ENCODE results near the gene CLDN9. TPM values are rescaled to one million over a fixed set of nuclear protein-coding genes. Genes with fewer than 3 reads are reported as not detected.
"Not testable (repeated sequence)": the region's sequence is repeated elsewhere in the genome, so short reads cannot be mapped to it uniquely, and the experiment has no call there.

CLDN9 gene
- total RNA-seq, 6 donors from 2014 or later, result 0.57 to 5.9 (median 1.1) TPM

DNA sequence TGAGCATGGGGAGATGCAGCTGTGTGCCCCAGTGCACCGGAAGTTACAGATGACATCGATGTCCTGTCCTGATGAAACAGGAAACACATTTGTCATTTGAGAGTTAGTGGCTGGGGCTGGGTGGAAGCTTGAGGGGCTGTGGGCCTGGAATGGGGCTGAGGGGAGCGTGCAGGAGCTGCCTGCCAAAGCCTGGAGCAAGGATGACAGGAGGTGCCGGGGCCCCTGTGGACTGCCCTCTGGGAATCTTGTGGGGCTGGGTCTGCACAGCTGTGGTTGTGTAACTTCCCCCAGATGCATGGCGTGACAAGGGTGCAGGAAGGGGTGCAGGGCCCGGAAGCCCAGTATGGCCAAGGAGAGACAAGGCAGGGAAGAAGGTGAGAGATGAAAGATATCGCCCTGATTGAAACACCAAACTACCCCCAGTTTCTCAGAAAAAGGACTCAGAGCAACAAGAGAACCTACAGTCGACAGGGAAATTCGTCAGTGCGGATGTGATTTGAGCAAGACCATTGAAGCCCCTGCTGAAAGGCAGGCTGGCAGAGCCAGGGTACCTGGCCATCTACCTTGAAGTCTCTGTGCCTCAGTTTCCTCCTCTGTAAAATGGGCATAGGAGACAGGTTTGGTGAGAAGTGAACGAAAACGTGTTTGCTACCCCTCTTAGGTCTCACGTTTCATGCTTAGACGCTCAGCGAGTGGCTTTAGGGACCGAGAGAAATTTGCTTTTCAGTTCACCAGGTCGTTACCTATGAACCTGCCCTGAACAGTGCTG, 42.4 kb downstream of the CLDN9 start:
- 63 to 72% methylated on average over 16 to 17 of the region's 17 CpGs for WGBS, 2 donors
- TF ChIP-seq, protein P1, sequence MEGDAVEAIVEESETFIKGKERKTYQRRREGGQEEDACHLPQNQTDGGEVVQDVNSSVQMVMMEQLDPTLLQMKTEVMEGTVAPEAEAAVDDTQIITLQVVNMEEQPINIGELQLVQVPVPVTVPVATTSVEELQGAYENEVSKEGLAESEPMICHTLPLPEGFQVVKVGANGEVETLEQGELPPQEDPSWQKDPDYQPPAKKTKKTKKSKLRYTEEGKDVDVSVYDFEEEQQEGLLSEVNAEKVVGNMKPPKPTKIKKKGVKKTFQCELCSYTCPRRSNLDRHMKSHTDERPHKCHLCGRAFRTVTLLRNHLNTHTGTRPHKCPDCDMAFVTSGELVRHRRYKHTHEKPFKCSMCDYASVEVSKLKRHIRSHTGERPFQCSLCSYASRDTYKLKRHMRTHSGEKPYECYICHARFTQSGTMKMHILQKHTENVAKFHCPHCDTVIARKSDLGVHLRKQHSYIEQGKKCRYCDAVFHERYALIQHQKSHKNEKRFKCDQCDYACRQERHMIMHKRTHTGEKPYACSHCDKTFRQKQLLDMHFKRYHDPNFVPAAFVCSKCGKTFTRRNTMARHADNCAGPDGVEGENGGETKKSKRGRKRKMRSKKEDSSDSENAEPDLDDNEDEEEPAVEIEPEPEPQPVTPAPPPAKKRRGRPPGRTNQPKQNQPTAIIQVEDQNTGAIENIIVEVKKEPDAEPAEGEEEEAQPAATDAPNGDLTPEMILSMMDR (IDR thresholded peaks at IDR 0.05), result no peak
- no peak for TF ChIP-seq POLR2AphosphoS5 (IDR thresholded peaks at IDR 0.05)
- Histone ChIP-seq H3K27me3 (no peaks in the 10 kb centered on the region), H3K36me3 (no peaks in the 10 kb centered on the region), H3K9me3 (no peaks in the 10 kb centered on the region), H3K27ac (peak overlapping the region in 3 of 4 donors; percentile 10 to 67 (median 61)), H3K4me3 (no peak overlapping the region), H3K4me1 (peaks cover 15 to 40% (median 24%) of the 10 kb centered on the region in 4 donors)
- DNase-seq, result peak in 1 of 2 donors; percentile 45
- ATAC-seq (ENCODE audit: low FRiP score in 2 of 2), result no peak

DNA sequence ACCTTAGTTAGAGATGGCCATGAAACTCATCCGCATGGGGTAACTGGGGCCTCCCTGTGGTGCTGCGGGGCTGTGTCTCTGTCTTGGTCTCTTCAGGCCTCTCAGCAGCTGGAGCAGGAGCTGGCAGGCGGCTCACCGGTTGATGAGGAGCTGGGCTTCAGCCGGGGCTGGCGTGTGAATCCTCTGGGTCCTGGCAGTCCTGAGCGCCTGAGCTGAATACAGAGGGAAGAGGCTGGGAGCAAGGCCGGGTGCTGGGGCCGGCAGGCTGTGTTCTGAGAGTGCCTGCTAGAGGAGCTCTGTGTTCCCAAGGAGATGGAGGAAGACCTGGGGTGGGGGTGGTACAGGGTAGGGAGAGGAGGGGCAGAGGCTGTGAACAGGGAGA, 43.0 kb downstream of the CLDN9 start:
- H3K27ac ChIP-seq, result peak overlapping the region in 3 of 4 donors; percentile 10 to 67 (median 61)
- DNase-seq, result not testable (repeated sequence)

DNA sequence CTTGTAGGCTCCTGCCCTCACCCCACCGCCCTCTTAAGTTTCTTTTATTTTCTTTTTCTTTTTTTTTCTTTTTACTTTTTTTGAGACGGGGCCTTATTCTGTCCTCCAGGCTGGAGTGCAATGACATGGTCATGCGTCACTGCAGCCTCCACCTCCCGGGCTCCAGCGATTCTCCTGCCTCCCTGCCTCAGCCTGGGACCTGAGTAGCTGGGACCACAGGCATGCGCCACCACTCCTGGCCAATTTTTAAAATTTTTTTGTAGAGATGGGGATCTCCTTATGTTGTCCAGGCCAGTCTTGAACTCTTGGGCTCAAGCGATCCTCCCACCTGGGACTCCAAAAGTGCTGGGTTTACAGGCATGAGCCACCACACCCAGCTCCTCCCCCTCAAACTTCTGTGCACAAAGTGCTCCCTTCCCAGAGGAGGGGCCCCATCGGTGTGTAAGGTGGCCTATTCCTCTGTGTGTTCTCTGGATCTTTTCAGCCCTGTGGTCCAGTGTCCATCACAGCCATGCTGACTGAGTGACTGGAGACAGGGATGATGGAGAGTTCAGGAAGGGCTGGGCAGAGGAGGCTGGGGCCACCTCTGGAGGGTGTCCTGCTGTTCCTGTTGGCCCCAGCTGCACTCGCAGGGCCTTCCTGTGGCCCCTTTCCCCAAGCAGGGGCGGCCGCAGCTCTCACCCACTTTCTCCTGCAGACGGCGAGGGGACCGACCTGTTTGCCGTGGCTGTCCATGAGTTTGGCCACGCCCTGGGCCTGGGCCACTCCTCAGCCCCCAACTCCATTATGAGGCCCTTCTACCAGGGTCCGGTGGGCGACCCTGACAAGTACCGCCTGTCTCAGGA, 43.8 kb downstream of the CLDN9 start:
- H3K4me1 ChIP-seq, result peaks cover 20 to 40% (median 27%) of the 10 kb centered on the region in 4 donors
- peak overlapping the region in 1 of 4 donors; percentile 67 for H3K27ac ChIP-seq
- ATAC-seq (ENCODE audit: low FRiP score in 2 of 2), result no peak

More for the DNA sequence above, 43.0 kb downstream of the CLDN9 start:
- H3K9me3 ChIP-seq; ATAC-seq (ENCODE audit: low FRiP score in 2 of 2); H3K36me3 ChIP-seq; H3K27me3 ChIP-seq; H3K4me3 ChIP-seq: not testable (repeated sequence)
- peaks cover 20 to 40% (median 27%) of the 10 kb centered on the region in 4 donors for H3K4me1 ChIP-seq
- WGBS, 2 donors, result 78 to 79% methylated on average over 8 to 9 of the region's 9 CpGs

DNA sequence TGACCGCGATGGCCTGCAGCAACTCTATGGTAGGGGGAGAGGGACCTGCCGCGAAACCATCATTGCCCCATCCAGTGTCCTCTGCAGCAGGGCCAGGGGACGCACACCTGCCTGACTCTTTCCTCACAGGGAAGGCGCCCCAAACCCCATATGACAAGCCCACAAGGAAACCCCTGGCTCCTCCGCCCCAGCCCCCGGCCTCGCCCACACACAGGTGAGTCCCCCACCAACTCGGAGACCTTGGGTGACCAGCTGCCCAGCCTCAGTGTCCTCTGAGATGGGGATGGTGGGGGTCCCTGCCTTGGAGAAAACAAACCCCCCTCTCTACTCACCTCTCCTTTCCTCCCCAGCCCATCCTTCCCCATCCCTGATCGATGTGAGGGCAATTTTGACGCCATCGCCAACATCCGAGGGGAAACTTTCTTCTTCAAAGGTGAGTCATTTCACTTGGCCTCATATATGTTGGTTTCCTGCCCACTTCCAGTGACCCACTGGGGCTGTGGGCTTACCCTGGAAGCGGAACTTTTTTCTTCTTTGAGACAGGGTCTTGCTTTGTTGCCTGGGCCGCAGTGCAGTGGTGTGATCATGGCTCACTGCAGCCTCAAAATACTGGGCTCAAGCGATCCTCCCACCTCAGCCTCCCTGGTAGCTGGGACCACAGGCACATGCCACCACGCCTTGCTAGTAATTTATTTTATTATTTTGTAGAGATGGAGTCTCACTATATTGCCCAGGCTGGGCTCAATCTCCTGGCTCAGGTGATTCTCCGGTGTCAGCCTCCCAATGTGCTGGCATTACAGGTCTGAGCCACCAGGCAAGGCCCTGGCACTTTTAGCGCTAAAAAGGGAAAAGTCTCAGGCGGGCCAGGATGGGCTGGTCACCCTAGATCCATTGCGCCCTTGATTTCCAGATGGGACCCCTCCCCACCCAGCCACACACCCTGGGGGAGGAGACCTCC, 44.7 kb downstream of the CLDN9 start:
- peaks cover 20 to 40% (median 27%) of the 10 kb centered on the region in 4 donors for H3K4me1 ChIP-seq
- DNase-seq, result peak in 1 of 2 donors; percentile 75
- TF ChIP-seq POLR2AphosphoS5 (IDR thresholded peaks at IDR 0.05) (no peak), EP300 (IDR thresholded peaks at IDR 0.05) (no peak), POLR2A (IDR thresholded peaks at IDR 0.05) (no peak)
- TF ChIP-seq, protein P1 (IDR thresholded peaks at IDR 0.05), result no peak
- H3K27me3 ChIP-seq, result no peaks in the 10 kb centered on the region
- H3K9me3 ChIP-seq, result no peaks in the 10 kb centered on the region
- H3K27ac ChIP-seq, result peak overlapping the region in 3 of 4 donors; percentile 88 to 98 (median 91)
- 89 to 92% methylated on average over 20 of the region's 22 CpGs for WGBS, 2 donors
- H3K36me3 ChIP-seq, result no peaks in the 10 kb centered on the region
- no peak for ATAC-seq (ENCODE audit: low FRiP score in 2 of 2)
- H3K4me3 ChIP-seq, result peak overlapping the region in 3 of 4 donors; percentile 71 to 95 (median 72)

More for the DNA sequence above, 43.8 kb downstream of the CLDN9 start:
- H3K9me3 ChIP-seq, result no peaks in the 10 kb centered on the region
- no peak for DNase-seq
- no peak overlapping the region for H3K4me3 ChIP-seq
- no peak for TF ChIP-seq POLR2AphosphoS5 (IDR thresholded peaks at IDR 0.05)
- no peak for TF ChIP-seq POLR2A (IDR thresholded peaks at IDR 0.05)
- TF ChIP-seq, protein P1 (IDR thresholded peaks at IDR 0.05), result no peak
- TF ChIP-seq EP300 (IDR thresholded peaks at IDR 0.05), result no peak
- WGBS, 2 donors, result 84 to 88% methylated on average over 18 to 19 of the region's 19 CpGs
- H3K27me3 ChIP-seq, result no peaks in the 10 kb centered on the region
- H3K36me3 ChIP-seq, result no peaks in the 10 kb centered on the region

Measured in upper lobe of left lung (tissue), 6 donors.